Measurements from ENCODE around the gene PEX14. TPM values are rescaled to one million over a fixed set of nuclear protein-coding genes. Genes with fewer than 3 reads are reported as not detected.
"Not testable (repeated sequence)": the region's sequence is repeated elsewhere in the genome, so short reads cannot be mapped to it uniquely, and the experiment has no call there.

The PEX14 gene
- total RNA-seq, 1 donor from 2014 or later = 11.5 TPM

DNA sequence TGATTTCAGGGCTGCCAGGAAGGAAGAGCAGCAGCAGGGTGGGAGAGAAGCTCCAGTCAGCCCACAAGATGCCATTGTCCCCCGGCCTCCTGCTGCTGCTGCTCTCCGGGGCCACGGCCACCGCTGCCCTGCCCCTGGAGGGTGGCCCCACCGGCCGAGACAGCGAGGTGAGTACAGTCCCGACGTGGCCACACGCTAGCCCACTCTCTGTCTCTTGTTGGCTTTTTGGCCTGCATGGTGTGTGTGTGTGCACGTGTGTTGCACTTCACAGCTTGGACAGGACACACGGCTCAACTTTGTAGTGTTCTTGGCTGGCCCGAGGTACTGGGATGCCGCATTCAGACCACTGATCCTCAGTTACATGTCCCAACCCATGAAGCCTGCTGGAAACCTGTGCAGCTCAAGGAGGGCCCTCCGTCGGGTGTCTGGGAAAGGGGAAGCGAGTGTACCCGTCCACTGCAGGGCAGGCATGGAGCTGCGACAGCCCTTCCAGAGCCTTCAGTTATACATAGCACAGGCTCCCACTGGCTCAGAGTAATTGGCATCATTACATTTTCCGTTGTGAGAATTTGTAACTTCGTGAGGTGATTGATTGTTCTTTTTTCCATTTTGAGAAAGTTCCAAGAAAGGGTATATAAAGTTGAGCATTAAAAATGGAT, 24.5 kb upstream of the PEX14 start:
- DNase-seq (ENCODE audit: low read depth) = no peak

DNA sequence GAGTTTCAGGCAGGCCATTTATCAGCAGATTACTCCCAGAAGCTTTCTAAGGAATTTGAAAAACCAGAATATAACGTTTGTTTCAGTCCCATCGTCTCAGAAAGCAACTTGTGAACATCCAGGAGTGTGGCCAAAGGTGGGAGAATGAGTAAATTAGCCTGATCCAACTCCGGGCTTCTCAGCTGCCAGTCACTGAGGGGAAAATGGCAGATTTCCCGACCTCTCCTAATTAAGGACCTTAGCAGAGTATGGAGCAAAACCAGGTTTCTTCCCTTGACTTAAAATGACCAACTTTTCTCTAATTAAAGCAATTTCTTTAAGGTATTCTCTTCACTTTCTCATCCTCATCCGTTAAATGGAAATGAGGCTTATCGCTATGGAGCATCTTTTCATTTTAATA, 23.9 kb upstream of the PEX14 start:
- DNase-seq (ENCODE audit: low read depth) = no peak

DNA sequence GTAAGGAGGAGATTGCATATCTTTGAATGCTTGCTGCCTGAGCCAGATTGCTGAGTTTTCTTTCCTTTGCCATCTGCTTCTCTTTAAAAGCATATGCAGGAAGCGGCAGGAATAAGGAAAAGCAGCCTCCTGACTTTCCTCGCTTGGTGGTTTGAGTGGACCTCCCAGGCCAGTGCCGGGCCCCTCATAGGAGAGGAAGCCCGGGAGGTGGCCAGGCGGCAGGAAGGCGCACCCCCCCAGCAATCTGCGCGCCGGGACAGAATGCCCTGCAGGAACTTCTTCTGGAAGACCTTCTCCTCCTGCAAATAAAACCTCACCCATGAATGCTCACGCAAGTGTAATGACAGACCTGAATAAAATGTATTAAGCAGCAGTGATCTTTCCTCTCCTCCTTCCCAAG, 23.5 kb upstream of the PEX14 start:
- DNase-seq (ENCODE audit: low read depth) = no peak

DNA sequence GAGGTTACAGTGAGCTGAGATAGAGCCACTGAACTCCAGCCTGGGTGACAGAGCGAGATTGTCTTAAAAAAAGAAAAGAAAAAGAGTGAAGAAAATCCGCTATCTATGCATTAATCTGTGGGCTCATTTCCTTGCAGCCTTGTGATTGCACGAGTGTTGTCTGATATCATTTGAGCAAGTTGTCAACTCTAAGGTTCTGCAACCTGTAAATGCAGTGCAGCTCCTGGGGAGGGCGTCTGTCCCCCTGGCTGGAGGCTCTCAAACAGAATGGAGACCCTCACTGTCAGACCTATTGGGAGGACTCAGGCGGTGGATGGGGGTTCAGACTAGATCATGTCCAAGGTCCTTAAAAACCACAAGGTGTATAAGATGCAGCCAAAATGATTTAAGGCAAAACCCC, 18.7 kb upstream of the PEX14 start:
- DNase-seq (ENCODE audit: low read depth) = no peak

DNA sequence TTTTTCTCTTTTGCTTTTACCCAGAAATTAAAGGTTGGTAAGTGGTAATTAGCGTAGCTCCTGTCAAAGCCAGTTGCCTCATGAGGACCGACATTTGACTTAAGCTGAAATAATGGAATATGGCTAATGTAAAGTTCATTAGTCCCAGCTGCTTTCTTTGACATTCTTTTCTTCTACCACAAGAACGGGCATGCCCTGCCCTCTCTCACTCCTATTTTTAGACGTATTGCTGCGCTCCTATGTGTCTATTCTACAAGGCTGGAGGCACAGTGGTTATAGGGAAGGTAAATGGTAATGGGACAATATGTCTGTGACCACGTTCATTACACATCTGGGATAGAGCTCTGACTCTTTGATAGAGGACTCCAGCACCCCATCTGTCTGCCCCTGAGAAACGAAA, 18.1 kb upstream of the PEX14 start:
- DNase-seq (ENCODE audit: low read depth) = peak; percentile 56

DNA sequence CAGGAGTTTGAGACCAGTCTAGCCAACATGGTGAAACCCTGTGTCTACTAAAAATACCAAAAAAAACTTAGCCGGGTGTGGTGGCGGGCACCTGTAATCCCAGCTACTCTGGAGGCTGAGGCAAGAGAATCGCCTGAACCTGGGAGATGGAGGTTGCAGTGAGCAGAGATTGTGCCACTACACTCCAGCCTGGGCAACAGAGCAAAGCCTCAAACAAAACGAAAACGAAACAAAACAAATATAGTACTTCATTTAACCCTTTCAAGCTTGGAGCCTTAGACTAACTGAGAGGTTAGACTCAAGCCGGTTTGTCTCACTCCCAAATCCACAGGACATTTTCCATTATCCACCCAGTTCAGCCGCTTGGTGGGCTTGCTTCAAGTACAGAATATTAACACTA, 17.3 kb upstream of the PEX14 start:
- not testable (repeated sequence) for DNase-seq (ENCODE audit: low read depth)

DNA sequence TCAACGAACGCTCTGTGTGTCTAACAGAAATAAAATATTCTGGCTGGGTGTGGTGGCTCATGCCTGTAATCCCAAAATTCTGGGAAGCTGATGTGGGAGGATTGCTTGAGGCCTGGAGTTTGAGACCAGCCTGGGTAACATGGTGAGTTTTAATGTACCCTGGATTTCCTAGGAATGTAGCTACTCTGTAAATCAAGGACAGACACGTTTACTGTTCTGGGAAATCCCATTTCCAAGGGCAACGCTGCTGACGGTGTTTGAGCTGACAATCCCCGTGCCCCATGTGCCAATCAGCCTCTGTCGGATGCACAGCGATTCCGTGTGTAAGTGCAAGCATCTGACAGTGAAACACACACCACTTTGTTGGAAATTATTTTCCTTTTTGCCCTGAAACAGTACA, 16.9 kb upstream of the PEX14 start:
- no peak for DNase-seq (ENCODE audit: low read depth)

DNA sequence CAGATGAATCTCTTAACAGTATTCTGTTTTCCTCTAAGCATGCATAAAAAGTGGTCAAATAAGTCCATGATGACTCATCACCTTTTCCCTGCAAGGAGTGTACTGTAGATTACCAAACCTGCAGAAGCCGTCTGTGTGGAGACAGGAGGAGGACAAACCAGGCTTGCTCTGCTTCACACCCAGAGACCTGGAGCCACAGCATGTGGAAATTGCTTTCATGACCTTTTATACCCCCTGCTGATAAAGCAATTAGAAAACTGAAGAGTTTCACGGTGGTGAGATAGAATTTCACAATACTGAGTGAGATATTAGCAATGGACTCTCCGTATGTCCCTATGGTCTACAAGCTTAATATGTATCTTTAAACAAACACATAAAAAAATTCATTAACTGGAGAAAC, 15.6 kb upstream of the PEX14 start:
- peak; percentile 28 for DNase-seq (ENCODE audit: low read depth)

DNA sequence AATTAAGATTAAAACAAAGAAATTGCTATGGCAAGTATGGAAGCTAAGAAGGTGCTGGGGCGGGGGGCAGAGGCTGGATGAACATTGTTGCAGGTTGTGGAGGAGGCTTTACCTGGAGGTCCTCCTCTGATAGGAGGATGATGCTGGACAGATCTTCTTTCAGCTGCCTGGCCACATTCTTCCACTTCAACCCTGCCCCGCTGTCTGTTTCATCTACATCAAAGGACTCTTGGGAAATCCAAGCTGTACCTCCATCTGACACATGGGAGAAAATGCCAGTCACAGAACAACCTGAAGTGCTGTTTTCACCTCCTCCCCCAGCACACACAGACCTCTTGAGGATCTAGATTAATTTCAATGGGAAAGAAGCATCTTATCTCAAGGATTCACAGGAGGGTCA, 7.7 kb upstream of the PEX14 start:
- DNase-seq (ENCODE audit: low read depth) = no peak

DNA sequence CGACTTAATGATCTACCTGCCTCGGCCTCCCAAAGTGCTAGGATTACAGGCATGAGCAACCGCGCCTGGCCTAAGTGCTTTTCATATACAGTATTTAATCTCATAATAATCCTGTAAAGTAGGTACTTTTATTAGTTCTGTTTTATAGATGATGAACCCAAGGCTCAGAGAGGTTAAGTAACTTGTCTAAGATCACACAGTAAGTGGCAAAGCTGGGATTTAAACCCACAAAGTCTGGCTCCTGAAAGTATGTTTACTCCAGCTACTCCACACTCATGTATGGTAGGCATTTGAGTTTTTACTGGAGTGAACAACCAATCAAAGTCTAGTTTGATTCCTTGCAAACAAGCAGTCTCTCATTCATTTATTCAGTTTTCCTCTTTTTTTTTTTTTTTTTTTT, 4.7 kb upstream of the PEX14 start:
- DNase-seq (ENCODE audit: low read depth) = no peak

DNA sequence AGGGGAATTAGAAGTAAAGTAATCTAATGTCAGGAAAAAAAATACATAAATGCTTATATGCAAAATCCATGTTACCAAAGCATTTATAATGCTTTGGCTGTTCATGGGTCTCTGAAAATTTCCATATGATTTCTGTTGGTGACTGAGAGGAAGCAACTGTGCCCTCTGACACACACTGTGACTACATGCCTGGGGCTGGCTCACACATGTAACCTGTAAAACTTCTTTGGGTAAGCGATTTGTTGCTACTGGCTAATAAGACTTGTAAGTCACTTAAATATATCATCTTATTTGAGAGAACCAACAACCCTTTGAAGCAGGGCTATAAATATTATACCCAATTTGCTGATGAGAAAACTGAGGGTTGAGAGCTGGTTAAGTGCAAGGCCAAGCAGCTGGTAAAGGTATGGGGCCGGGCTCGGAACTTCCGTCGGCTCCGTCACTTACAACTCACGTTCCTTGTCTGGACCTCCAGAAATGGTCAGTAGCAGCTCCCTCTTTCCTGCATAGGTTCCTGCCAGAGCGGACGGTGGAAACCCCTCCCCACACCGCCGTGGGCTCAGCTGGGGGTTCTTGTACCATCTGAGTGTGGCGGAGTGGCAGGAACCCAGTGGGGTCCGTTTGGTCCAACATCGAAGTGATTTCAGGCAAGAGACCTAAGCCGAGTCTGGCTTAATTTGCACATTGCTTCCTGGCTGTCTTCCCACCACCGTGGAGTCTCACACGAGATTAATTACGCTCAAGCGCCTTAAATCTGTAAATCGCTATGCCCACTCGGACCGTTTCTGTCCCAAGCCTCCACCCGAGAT, 3.1 kb upstream of the PEX14 start:
- no peak for DNase-seq (ENCODE audit: low read depth)

DNA sequence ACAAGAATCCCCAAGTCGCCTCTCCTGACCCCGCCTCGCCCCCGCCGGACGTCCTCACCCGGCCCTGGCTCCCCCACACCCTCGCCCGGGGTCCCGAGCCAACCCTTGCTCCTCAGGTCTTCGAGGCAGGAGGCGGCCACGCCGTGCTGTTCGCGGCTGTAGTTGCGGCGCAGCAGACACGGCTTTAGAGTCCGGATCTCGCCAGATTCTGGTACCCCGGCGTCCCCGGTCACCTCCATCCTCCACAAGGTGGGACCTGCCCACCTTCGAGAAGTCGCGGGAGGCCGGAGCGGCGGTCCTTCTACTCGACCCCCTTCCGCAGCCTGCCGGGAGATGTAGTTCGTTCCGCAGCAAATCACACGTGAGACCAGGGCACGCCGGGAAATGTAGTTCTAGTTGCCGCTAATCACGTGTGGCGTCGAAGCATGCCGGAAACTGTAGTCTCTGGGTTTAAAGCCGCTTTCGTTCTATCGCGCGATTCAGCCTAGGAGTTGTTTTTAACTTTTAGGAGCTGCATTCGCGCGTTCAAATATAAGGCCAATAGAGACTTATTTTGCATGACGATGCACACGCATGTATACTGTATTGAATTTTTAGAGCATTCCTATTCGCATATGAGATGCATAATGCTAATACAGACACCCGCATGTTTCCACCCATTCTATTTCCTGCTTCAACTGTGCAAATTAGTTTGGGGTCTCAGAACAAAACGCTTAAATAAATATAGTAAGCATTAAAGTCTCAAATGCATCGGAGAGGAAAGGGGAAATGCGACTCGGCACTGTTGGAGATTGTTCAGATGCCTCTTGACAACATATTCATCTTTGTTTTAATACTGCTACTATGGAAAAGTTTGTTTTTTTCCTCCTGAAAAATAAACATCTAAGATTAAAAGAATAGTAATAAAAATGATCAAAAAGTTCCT, 2.3 kb upstream of the PEX14 start, which contains the start of gene DFFA:
DFFA (minus strand) TSS at position 310 of the 925 bp plus-strand sequence; CDS start at position 239, 71 bp downstream.
- DNase-seq (ENCODE audit: low read depth) = peak; percentile 96

DNA sequence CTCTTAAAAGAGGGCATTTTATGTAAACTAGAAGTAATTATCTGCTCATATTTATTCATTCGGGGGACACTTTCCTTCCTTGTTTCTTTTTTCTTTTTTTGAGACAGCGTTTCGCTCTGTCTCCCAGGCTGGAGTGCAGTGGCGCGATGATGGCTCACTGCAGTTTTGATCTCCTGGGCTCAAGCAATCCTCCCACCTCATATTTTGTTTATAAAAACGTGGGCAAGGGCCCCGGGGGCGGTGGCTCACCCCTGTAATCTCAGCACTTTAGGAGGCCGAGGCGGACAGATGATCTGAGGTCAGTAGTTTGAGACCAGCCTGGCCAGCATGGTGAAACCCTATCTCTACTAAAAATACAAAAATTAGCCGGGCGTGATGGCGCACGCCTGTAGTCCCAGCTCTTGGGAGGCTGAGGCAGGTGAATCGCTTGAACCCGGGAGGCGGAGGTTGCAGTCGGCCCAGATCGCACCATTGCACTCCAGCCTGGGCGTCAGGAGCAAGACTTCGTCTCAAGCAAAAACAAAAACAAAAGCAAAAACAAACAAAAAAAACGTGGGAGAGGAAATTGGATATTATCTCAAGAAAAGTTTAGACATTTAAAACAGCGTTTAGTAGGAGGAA, 1.5 kb upstream of the PEX14 start:
- DNase-seq (ENCODE audit: low read depth) = no peak

DNA sequence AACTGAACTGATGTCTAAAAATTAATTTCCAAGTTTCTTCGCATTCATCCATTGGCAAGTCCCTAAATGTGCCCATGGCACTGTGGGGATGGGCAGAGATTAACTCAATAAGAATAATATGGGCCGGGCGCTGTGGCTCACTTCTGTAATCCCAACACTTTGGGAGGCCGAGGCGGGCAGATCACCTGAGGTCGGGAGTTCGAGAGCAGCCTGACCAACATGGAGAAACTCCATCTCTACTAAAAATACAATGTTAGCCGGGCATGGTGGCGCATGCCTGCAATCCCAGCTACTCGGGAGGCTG, 489 bp upstream of the PEX14 start:
- not testable (repeated sequence) for DNase-seq (ENCODE audit: low read depth)

DNA sequence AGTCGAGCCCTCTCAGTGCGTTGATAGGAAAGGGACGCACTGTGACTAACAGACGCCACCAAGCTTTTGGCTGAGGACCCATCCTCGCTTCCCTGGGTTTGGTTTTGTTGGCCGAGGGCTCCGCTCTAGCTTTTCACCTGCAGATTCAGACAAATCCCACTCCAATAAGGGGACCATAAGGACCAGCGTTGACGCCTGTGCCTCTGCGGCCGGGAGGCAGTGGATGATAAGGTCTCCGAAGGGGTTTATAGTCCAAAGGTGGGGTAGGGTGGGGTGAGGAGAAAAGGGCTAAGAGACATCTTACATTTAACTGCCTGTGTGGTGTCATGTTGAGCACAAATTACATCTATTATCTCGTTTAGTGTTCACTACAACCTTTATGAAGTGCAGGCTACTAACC, 760 bp downstream of the PEX14 start:
- DNase-seq (ENCODE audit: low read depth) = no peak

DNA sequence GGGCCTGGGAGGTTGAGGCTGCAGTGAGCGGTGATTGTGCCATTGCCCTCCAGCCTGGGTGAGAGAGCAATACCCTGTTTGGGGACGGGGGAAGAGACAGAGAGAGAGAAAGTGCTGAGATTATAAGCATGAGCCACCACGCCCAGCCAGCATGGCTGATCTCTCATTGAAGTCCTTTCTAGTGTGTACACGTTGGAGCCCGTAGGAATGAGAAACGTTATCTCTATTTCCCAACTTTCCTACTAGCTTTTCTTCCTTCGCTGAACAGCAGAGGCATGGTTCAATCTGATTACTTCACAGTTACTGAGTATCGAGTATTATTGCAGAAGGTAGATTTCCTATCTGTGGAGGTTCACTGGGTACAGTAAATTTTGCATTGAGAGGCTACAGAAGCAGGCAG, 4.5 kb downstream of the PEX14 start:
- DNase-seq (ENCODE audit: low read depth) = no peak

DNA sequence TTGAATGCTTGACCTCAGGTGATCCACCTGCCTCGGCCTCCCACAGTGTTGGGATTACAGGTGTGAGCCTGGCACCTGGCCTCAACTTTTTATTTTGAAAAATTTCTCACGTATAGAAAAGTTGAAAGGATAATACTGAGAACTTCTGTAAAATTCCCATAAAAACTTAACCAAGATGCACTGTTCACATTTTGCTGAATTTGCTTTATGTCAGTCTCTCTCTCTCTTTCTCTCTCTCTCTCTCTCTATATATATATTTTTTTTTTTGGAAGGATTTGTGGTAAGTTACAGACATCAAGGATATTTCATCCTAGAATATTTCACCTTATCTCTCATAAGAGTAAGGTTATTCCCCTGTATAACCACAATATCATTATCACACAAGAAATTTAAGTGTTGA, 5.9 kb downstream of the PEX14 start:
- DNase-seq (ENCODE audit: low read depth) = no peak

DNA sequence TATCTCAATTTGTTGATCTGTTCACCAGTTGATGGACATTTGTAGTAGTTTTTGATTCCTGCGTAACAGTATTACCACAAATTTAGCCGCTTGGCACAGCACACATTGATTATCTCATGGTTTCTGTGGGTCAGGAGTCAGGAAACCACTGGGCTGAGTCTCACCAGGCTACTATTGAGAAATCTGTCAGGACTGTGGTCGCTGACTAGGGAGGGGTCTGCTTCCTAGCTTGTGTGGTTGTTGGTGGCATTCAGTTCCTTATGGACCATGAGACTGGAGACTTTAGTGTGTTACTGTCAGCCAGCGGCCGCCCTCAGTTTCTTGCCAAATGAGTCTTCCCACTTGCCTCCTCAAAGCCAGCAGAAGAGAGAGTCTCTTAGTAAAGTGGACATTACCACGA, 9.8 kb downstream of the PEX14 start:
- DNase-seq (ENCODE audit: low read depth) = no peak

DNA sequence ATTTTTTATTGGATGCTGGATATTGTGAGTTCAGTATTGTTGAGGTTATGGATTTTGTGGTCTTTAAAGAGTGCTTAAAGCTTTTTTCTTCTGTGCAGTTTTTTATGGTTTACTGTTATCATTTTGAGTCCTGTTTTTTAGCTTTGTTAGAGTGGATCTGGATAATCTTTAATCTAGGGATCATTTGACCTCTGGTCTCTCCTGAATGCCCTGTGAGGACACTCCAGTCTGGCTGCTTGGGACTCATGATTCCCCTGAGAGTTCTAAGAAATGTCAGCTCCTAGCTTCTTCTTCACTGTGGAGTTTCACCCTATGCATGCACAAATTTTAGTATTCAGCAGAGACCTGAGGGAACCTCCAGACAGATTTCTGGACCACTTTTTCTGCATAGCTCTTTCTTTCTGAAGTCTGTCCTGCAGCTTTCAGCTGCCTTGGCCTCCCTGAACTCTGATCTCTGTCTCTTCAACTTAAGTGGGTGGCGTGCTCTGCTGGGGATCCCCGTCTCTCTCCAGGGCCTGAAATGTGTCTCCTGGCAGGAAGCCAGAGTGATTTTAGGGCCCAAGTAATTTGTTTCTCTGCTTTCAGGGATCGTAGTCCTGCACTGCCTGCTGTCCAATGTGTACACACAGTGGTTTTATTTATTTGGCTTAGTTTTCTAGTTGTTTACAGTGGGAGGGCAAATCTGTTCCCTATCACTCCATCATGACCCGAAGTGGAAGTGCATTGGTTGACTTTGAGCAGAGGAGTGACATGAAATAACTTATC, 14.7 kb downstream of the PEX14 start:
- no peak for DNase-seq (ENCODE audit: low read depth)

DNA sequence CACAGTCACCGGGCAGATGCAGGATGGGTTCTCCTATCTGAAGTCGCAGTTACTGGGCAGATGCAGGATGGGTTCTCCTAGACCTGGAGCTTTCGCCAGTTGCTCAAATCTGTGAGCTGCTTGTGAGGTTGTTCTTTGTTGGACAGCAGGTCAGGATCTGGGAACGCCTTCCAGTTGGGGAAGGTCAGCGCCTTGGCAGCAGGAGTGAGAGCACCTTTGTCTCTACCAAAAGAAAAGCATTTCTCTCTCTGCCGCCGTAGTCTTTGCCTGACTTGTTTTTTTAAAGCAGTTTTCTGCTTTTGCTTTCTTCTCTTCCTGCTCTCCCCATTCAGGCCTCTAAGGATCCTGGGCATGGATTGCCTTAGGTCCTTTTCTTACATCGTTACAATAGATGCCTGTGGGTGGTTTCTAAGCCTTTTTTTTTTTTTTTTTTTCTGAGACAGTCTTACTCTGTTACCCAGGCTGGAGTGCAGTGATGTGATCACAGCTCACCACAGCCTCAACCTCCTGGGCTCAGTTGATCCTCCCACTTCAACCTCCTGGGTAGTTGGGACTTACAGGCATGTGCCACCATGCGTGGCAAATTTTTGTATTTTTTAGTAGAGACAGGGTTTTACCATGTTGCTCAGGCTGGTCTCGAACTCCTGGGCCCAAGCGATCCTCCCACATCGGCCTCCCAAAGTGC, 15.7 kb downstream of the PEX14 start:
- no peak for DNase-seq (ENCODE audit: low read depth)
